ENCODE measurements around the gene GAL3ST1.

DNA sequence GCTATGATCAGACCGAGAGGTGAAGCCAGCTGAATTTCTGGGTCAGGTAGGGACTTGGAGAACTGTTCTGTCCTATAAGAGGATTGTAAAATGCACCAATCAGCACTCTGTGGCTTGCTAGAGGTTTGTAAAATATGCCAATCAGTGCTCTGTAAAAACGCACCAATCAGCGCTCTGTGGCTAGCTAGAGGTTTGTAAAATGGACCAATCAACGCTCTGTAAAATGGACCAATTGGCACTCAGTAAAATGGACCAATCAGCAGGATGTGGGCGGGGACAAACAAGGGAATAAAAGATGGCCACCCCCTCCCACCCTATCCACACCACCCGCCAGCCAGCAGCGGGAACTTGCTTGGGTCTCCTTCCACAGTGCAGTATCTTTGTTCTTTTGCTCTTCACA is 62.6 kb downstream of the GAL3ST1 start:
- TF ChIP-seq, protein P1, sequence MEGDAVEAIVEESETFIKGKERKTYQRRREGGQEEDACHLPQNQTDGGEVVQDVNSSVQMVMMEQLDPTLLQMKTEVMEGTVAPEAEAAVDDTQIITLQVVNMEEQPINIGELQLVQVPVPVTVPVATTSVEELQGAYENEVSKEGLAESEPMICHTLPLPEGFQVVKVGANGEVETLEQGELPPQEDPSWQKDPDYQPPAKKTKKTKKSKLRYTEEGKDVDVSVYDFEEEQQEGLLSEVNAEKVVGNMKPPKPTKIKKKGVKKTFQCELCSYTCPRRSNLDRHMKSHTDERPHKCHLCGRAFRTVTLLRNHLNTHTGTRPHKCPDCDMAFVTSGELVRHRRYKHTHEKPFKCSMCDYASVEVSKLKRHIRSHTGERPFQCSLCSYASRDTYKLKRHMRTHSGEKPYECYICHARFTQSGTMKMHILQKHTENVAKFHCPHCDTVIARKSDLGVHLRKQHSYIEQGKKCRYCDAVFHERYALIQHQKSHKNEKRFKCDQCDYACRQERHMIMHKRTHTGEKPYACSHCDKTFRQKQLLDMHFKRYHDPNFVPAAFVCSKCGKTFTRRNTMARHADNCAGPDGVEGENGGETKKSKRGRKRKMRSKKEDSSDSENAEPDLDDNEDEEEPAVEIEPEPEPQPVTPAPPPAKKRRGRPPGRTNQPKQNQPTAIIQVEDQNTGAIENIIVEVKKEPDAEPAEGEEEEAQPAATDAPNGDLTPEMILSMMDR (optimal IDR thresholded peaks at IDR 0.05 in 1 of 3, IDR thresholded peaks at IDR 0.05 in 1 of 3, conservative IDR thresholded peaks at IDR 0.05 in 1 of 3; ENCODE audit: extremely low read depth in 1 of 3, insufficient read depth in 2 of 3, low read length in 3 of 3) = no peak
- TF ChIP-seq EZH2 (IDR thresholded peaks at IDR 0.05; ENCODE audit: low read length) = no peak

Measured in keratinocyte (primary cell).